GM12874 (cell line): ENCODE data around the gene MTRR.

Experiments used
- TF ChIP-seq, protein P1 (sequence below): IDR thresholded peaks from 2 replicates; pipeline ENCODE4 v1.5.1; 2011; ENCODE audit warnings: low read depth, mild to moderate bottlenecking, control low read depth, low read length, moderate library complexity; ENCODE audit not compliant: insufficient read depth

MTRR gene

DNA sequence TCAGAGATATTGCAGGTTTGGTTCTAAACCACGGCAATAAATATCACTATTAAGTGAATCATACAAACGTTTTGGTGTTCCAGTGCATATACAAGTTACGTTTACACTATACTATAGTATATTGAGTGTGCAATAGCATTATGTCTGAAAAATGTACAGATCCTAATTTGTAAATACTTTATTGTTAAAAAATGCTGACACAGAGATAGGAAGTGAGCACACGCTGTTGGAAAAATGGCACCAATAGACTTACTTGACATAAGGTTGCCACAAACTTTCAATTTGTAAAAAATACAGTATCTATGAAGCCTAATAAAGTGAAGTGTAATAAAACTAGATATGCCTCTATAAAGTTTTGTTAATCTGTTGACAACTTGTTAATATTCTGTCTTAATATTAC, 34.0 kb upstream of the MTRR start:
- TF ChIP-seq, protein P1, sequence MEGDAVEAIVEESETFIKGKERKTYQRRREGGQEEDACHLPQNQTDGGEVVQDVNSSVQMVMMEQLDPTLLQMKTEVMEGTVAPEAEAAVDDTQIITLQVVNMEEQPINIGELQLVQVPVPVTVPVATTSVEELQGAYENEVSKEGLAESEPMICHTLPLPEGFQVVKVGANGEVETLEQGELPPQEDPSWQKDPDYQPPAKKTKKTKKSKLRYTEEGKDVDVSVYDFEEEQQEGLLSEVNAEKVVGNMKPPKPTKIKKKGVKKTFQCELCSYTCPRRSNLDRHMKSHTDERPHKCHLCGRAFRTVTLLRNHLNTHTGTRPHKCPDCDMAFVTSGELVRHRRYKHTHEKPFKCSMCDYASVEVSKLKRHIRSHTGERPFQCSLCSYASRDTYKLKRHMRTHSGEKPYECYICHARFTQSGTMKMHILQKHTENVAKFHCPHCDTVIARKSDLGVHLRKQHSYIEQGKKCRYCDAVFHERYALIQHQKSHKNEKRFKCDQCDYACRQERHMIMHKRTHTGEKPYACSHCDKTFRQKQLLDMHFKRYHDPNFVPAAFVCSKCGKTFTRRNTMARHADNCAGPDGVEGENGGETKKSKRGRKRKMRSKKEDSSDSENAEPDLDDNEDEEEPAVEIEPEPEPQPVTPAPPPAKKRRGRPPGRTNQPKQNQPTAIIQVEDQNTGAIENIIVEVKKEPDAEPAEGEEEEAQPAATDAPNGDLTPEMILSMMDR = no peak

DNA sequence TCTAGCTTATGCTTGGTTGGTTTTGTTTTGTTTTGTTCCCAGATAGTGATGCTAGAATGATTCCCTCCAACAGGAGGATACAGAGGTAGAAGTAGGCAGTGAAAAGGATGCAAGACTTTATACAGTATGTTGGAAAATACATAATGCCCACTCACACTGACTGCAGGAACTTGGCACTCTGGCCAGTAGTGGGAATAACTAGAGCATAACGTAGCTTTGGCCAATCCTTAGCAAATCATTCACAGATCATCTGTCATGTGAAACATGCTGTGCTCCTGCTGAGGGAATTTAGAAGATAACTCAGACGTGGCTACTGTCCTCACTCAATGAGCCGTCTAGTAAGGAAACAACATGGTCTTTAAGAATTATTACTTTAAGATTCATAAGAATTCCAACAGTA, 31.5 kb upstream of the MTRR start:
- TF ChIP-seq, protein P1 = no peak

DNA sequence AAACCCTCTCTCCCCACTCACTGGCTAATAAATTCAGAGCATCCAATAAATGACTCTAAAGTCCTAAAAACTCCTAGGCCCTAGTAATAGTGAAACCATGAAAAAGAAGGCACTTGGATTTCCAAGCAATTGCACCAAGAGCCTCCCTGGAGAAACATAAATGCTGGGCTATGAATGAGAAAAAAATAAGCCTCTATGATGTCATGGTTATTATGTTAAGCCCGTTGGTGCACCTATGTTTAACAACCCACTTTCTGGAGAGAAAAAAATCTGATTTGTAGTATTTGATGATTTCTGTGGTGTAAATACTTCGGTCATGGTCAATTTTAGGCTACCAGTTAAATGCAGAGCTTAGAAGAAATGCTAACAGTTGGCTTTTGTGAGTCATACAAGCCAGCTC, 26.4 kb upstream of the MTRR start:
- TF ChIP-seq, protein P1 = no peak

DNA sequence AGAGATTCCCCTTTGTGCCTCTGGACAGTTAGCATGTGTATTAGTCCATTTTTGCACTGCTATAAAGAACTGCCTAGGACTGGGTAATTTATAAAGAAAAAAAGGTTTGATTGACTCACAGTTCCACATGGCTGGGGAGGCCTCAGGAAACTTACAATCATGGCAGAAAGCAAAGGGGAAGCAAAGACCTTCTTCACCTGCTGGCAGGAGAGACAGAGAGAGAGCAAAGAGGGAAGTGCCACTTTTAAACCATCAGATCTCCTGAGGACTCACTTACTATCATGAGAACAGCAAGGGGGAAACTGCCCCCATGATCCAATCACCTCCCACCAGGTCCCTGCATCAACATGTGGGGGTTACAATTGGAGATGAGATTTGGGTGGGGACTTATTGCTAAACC, 24.0 kb upstream of the MTRR start:
- TF ChIP-seq, protein P1 = no peak

DNA sequence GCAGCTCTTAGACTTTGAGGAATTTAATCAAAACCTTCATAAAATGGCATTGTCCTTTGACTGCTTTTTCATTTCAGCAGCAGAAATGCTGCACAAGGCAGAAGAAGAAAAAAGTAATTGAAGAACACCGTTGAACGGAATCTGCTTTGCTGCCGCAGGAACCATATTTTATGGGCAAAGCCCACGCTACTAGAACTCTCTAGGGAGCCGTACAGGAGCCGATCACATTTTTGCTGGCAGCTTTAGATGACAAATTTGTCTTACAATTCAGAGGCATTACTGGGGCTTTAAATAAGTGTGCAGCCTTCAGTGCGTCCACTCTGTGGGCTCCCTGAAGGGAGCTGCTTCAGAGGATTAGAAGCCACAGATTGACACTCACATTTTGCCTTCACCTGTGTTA, 23.4 kb upstream of the MTRR start:
- TF ChIP-seq, protein P1 = no peak

DNA sequence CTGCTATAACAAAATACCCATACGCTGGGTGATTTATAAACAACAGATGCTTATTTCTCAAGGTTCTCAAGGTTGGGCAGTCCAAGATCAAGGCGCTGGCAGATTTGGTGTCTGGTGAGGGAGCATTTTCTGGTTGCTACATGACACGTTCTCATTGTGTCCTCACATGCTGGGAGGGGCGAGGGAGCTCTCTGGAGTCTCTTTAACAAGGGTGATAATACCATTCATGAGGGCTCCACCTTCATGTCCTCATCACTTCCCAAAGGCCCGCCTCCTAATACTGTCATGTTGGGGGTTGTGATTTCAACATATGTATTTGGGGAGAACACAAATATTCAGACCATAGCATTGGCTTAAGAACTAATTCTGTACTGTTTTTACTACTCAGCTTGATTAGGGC, 22.6 kb upstream of the MTRR start:
- TF ChIP-seq, protein P1 = no peak

DNA sequence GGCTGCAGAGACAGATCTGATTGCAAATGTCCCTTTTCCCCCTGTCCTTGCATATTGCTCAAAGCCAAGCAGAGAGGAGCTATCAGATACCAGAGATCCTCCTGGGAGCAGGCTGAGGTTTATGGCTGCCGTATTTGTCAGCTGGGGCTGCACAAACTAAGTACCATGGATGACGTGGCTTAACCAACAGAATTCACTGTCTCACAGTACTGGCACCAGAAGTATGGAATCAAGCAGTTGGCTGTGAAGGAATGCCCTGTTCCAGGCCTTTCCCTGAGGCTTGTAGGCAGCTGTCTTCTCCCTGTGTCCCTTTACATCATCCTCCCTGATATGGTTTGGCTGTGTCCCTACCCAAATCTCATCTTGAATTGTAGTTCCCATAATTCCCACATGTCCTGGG, 20.7 kb upstream of the MTRR start:
- TF ChIP-seq, protein P1 = no peak
